ACC112 (cell line): ENCODE results near the gene MNT.

Experiments
- H2AFZ ChIP-seq: fragments of 200-600 bp; sonication (generic); one replicate; pipeline ENCODE4 v1.6.0; 2017; ENCODE audit warnings: antibody characterized with exemption, low read length; ENCODE audit not compliant: unreplicated experiment
- H3K27ac ChIP-seq: fragments of 200-600 bp; sonication (generic); 2 replicates; pipeline ENCODE4 v1.5.1; 2014; ENCODE audit warnings: low read depth, mild to moderate bottlenecking, antibody characterized with exemption, low read length, moderate library complexity
- H3K27me3 ChIP-seq: fragments of 200-600 bp; sonication (generic); 2 replicates; pipeline ENCODE4 v1.6.1; 2014; ENCODE audit warnings: mild to moderate bottlenecking, antibody characterized with exemption, low read length, moderate library complexity, mixed read lengths; ENCODE audit not compliant: insufficient read depth
- H3K36me3 ChIP-seq: fragments of 200-600 bp; sonication (generic); 2 replicates; pipeline ENCODE4 v1.6.1; 2016; ENCODE audit warnings: mild to moderate bottlenecking, antibody characterized with exemption, low read length, moderate library complexity, mixed read lengths; ENCODE audit not compliant: insufficient read depth
- H3K4me1 ChIP-seq: fragments of 200-600 bp; sonication (generic); one replicate; pipeline ENCODE4 v1.6.1; 2016; ENCODE audit warnings: low read length, mixed read lengths; ENCODE audit not compliant: insufficient read depth, unreplicated experiment, control insufficient read depth
- H3K4me3 ChIP-seq: fragments of 200-600 bp; sonication (generic); 2 replicates; pipeline ENCODE4 v1.5.1; 2014; ENCODE audit warnings: mild to moderate bottlenecking, low read depth, low read length
- H3K79me2 ChIP-seq: fragments of 200-600 bp; sonication (generic); one replicate; pipeline ENCODE4 v1.6.0; 2016; ENCODE audit warnings: low read length; ENCODE audit not compliant: control insufficient read depth, unreplicated experiment, insufficient read depth

The MNT gene

DNA sequence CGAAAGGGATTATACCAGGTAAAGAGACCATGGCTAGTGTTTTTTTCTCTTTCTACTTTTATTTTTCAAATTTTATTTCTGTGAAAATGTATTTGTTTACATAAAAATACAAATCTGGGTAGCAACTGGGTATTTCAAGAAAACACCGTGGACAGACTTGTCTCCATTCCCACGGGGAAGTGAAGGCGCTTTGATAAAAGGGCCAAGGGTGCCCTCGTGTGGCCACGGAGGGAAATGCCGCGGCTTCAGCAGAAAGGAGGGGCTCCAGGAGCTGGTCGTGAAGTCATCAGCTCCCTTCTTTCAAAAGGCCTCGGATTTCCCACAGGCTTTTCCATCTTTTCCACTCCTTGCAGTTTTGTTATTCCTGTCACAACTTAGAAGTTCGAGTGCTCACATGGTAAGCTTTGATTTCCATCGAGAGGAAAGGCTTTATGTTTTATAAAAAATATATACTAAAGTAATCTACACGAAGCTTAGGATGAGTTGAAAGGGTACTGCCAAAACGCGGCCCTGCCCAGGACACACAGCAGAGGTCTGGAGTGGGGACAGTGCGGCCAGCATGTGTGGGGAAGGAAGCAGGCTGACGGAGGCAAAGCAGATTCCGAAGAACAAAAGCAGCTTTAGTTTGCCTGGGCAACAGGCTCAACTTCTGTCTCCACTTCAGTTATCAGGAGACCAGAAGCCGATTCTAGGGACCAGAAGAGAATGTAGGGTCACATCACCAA is 15.3 kb upstream of the MNT start:
- H3K79me2 ChIP-seq: no peaks in the 10 kb centered on the region
- peak overlapping the region; percentile 45 for H3K27ac ChIP-seq
- H3K27me3 ChIP-seq: no peaks in the 10 kb centered on the region
- peaks cover 7% of the 10 kb centered on the region for H3K4me1 ChIP-seq
- H2AFZ ChIP-seq: no peak overlapping the region
- H3K36me3 ChIP-seq: 0 out of 2 replicates have a peak, but pooled peaks cover 4% of the 10 kb centered on the region
- no peak overlapping the region for H3K4me3 ChIP-seq

- Histone ChIP-seq H2AFZ (no peak overlapping the region), H3K27ac (no peak overlapping the region), H3K79me2 (no peaks in the 10 kb centered on the region), H3K4me1 (peaks cover 7% of the 10 kb centered on the region), H3K36me3 (no peaks in the 10 kb centered on the region), H3K4me3 (no peak overlapping the region), H3K27me3 (no peaks in the 10 kb centered on the region)
Observed at GRCh38 chr17:2415081-2415480, 14.2 kb upstream of the MNT start.

DNA sequence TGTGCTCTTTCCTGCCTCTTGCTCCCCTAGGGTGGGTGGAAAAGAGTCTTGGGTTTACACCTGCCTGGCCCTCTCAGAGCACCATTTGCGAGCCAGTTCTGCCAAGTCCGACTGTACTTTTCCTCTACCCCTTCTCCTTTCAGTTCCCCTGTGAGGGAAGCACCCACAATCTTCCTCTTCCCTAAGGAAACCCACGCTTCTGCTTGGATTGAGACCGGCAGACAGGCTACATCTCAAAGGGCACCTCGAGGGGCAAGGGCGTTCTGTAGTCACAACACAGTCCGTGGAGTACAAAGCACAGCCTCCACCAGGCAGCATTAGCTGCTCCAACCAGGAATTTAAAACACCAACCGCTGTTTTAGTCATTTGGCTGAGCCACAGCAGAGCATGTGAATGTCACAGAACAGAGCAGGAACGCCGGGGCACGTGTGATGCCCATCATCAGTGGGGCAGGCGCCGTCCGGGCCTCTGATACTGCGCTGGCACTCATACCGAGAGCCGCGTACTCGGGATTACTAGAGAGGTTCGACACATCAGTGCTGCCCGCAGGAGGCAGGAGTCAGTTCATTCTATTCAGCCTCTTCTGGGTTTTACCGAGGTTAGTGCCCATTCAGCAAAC is 13.7 kb upstream of the MNT start:
- H3K36me3 ChIP-seq: no peaks in the 10 kb centered on the region
- H3K4me1 ChIP-seq: peaks cover 7% of the 10 kb centered on the region
- H3K27me3 ChIP-seq: no peaks in the 10 kb centered on the region
- H3K27ac ChIP-seq: no peak overlapping the region
- no peaks in the 10 kb centered on the region for H3K79me2 ChIP-seq
- H2AFZ ChIP-seq: no peak overlapping the region
- H3K4me3 ChIP-seq: no peak overlapping the region

DNA sequence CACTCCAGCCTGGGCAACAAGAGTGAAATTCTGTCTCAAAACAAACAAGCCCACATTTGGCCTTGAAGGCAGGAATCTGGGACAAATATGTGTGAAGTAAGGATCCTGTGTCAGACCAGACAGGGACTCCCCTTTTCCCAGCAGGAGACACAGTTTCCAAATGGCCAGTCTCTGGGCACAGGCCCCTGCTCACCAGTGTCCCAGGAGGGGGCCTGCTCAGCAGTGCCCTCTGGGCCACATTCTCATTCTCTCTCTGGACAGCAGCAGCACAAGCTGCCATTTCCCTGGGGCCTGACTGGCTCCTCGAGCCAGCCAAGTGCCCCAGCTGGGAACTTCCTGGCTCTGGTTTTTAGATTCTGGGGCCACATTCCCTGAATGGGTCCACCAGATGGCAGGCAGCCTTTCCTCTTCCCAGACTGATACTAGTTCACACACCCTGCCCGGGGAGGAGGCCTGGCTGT is 11.7 kb upstream of the MNT start:
- no peaks in the 10 kb centered on the region for H3K36me3 ChIP-seq
- peak overlapping the region; percentile 46 for H3K27ac ChIP-seq

DNA sequence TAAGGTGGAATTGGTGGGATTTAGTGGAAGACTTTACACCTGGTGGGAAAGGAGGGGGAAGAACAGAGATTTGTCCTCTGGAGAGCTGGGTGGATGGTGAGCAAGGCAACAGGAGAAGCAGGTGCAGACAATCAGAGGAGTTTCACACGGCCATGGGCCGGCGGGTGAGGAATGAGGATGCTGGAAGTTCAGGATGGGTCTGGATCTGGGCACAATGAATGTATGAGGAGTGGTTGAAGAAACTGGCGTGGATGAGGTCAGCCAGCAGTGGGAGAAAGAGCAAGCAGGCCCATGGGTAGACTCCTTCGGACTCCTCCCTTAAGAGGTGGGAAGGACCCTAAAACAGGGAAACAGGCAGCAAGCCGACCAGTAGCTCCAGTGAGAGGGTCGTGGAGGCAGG is 10.1 kb upstream of the MNT start:
- H3K27ac ChIP-seq: no peak overlapping the region
- H3K4me1 ChIP-seq: peaks cover 28% of the 10 kb centered on the region
- H3K79me2 ChIP-seq: no peaks in the 10 kb centered on the region
- H3K36me3 ChIP-seq: no peaks in the 10 kb centered on the region
- H3K27me3 ChIP-seq: no peaks in the 10 kb centered on the region
- H3K4me3 ChIP-seq: no peak overlapping the region
- no peak overlapping the region for H2AFZ ChIP-seq

More for the DNA sequence above, 11.7 kb upstream of the MNT start:
- no peaks in the 10 kb centered on the region for H3K79me2 ChIP-seq
- no peaks in the 10 kb centered on the region for H3K27me3 ChIP-seq
- peaks cover 11% of the 10 kb centered on the region for H3K4me1 ChIP-seq
- no peak overlapping the region for H2AFZ ChIP-seq
- H3K4me3 ChIP-seq: no peak overlapping the region

- Histone ChIP-seq H3K4me3 (peak overlapping the region; percentile 26), H3K4me1 (peaks cover 57% of the 10 kb centered on the region), H3K27me3 (no peaks in the 10 kb centered on the region), H3K27ac (peak overlapping the region; percentile 96), H2AFZ (peak overlapping the region; percentile 46), H3K36me3 (no peaks in the 10 kb centered on the region), H3K79me2 (no peaks in the 10 kb centered on the region)
Observed at GRCh38 chr17:2406903-2407790, 6.3 kb upstream of the MNT start.

- Histone ChIP-seq H3K4me1 (peaks cover 57% of the 10 kb centered on the region), H3K27ac (peak overlapping the region; percentile 96), H2AFZ (no peak overlapping the region), H3K79me2 (no peaks in the 10 kb centered on the region), H3K27me3 (no peaks in the 10 kb centered on the region), H3K4me3 (peak overlapping the region; percentile 10; the same call in 1 of the 2 replicates), H3K36me3 (no peaks in the 10 kb centered on the region)
Observed at GRCh38 chr17:2406271-2406902, 5.5 kb upstream of the MNT start.

- Histone ChIP-seq H3K27ac (peak overlapping the region; percentile 96), H3K4me1 (peaks cover 57% of the 10 kb centered on the region), H3K4me3 (peak overlapping the region; percentile 24)
Observed at GRCh38 chr17:2405247-2405926, 4.5 kb upstream of the MNT start.

GRCh38 chr17:2403044-2403443 is 2.2 kb upstream of the MNT start:
- Histone ChIP-seq H3K36me3 (no peaks in the 10 kb centered on the region), H3K27me3 (no peaks in the 10 kb centered on the region), H3K27ac (peak overlapping the region; percentile 96; the same call in 1 of the 2 replicates), H3K4me3 (peak overlapping the region; percentile 74; the same call in 1 of the 2 replicates), H3K4me1 (peaks cover 64% of the 10 kb centered on the region), H2AFZ (no peak overlapping the region), H3K79me2 (peaks cover 18% of the 10 kb centered on the region)

More at GRCh38 chr17:2405247-2405926, 4.5 kb upstream of the MNT start:
- H3K36me3 ChIP-seq: no peaks in the 10 kb centered on the region
- no peak overlapping the region for H2AFZ ChIP-seq
- no peaks in the 10 kb centered on the region for H3K27me3 ChIP-seq
- peaks cover 3% of the 10 kb centered on the region for H3K79me2 ChIP-seq
